ENCODE measurements around the gene ZNF669. TPM values are rescaled to one million over a fixed set of nuclear protein-coding genes. Genes with fewer than 3 reads are reported as not detected.
A peak's percentile ranks its signal among the peaks of the same experiment; 100 is the strongest.

Gene ZNF669
- polyA plus RNA-seq, 1 donor (not counting 4 experiments of a cell fraction or from before 2014, with no cell fraction given) = 4.5 TPM

GRCh38 chr1:247118946-247119446 lies 14.8 kb upstream of the ZNF669 start:
- DNase-seq (ENCODE audit: low read depth, low spot score) (no peak), FAIRE-seq (no peak)
- dilution Hi-C loops (cut with MboI; ENCODE audit: extremely low pct_ligation_motif_present, low sequenced_read_pairs) = no loop called here

GRCh38 chr1:247115545-247115944 lies 11.4 kb upstream of the ZNF669 start:
- Histone ChIP-seq H3K27ac (ENCODE audit: control insufficient read depth, insufficient read depth, low read length) (no peak overlapping the region), H3K9me1 (ENCODE audit: control insufficient read depth, extremely low read depth, insufficient read depth, low read length) (no peaks in the 10 kb centered on the region), H3K4me2 (ENCODE audit: control insufficient read depth, extremely low read depth, insufficient read depth, low read depth, low read length) (no peak overlapping the region), H3K79me2 (ENCODE audit: control insufficient read depth, insufficient read depth, low read length) (no peaks in the 10 kb centered on the region), H4K20me1 (ENCODE audit: control insufficient read depth, extremely low read depth, insufficient read depth, low read length) (no peaks in the 10 kb centered on the region), H3K9me3 (ENCODE audit: control insufficient read depth, low read depth, low read length) (no peaks in the 10 kb centered on the region), H3K27me3 (ENCODE audit: control insufficient read depth, extremely low read depth, insufficient read depth, low read length) (peaks cover 12% of the 10 kb centered on the region), H3K4me1 (ENCODE audit: control insufficient read depth, extremely low read depth, insufficient read depth, low read length) (peaks cover 7% of the 10 kb centered on the region), H3K36me3 (ENCODE audit: control insufficient read depth in 2 of 2, extremely low read depth in 1 of 2, insufficient read depth in 2 of 2, low read length in 2 of 2) (no peaks in the 10 kb centered on the region), H2AFZ (ENCODE audit: control insufficient read depth, low read length) (no peak overlapping the region), H3K4me3 (ENCODE audit: control insufficient read depth in 2 of 3, extremely low read depth in 1 of 3, insufficient read depth in 2 of 3, low read depth in 1 of 3, low read length in 3 of 3) (no peak overlapping the region), H3K9ac (ENCODE audit: control insufficient read depth, extremely low read depth, insufficient read depth, low read length) (no peak overlapping the region)
- FAIRE-seq (no peak), DNase-seq (ENCODE audit: low read depth, low spot score) (no peak)
- no peak for TF ChIP-seq CTCF (optimal IDR thresholded peaks at IDR 0.05 in 1 of 3, IDR thresholded peaks at IDR 0.05 in 1 of 3, conservative IDR thresholded peaks at IDR 0.05 in 1 of 3; ENCODE audit: extremely low read depth in 1 of 3, insufficient read depth in 2 of 3, low read length in 3 of 3)
- no peak for TF ChIP-seq EZH2 (IDR thresholded peaks at IDR 0.05; ENCODE audit: low read length)
- dilution Hi-C loops (cut with MboI; ENCODE audit: extremely low pct_ligation_motif_present, low sequenced_read_pairs) = no loop called here

More at GRCh38 chr1:247118946-247119446, 14.8 kb upstream of the ZNF669 start:
- Histone ChIP-seq H3K9ac (ENCODE audit: control insufficient read depth, extremely low read depth, insufficient read depth, low read length) (no peak overlapping the region), H3K9me1 (ENCODE audit: control insufficient read depth, extremely low read depth, insufficient read depth, low read length) (no peaks in the 10 kb centered on the region), H3K4me3 (ENCODE audit: control insufficient read depth in 2 of 3, extremely low read depth in 1 of 3, insufficient read depth in 2 of 3, low read depth in 1 of 3, low read length in 3 of 3) (no peak overlapping the region), H3K9me3 (ENCODE audit: control insufficient read depth, low read depth, low read length) (no peaks in the 10 kb centered on the region), H3K36me3 (ENCODE audit: control insufficient read depth in 2 of 2, extremely low read depth in 1 of 2, insufficient read depth in 2 of 2, low read length in 2 of 2) (no peaks in the 10 kb centered on the region), H4K20me1 (ENCODE audit: control insufficient read depth, extremely low read depth, insufficient read depth, low read length) (no peaks in the 10 kb centered on the region), H2AFZ (ENCODE audit: control insufficient read depth, low read length) (no peak overlapping the region), H3K79me2 (ENCODE audit: control insufficient read depth, insufficient read depth, low read length) (no peaks in the 10 kb centered on the region), H3K4me2 (ENCODE audit: control insufficient read depth, extremely low read depth, insufficient read depth, low read depth, low read length) (no peak overlapping the region), H3K27ac (ENCODE audit: control insufficient read depth, insufficient read depth, low read length) (no peak overlapping the region), H3K27me3 (ENCODE audit: control insufficient read depth, extremely low read depth, insufficient read depth, low read length) (no peaks in the 10 kb centered on the region), H3K4me1 (ENCODE audit: control insufficient read depth, extremely low read depth, insufficient read depth, low read length) (no peaks in the 10 kb centered on the region)
- TF ChIP-seq EZH2 (IDR thresholded peaks at IDR 0.05; ENCODE audit: low read length) = no peak
- TF ChIP-seq CTCF (optimal IDR thresholded peaks at IDR 0.05 in 1 of 3, IDR thresholded peaks at IDR 0.05 in 1 of 3, conservative IDR thresholded peaks at IDR 0.05 in 1 of 3; ENCODE audit: extremely low read depth in 1 of 3, insufficient read depth in 2 of 3, low read length in 3 of 3) = peak in 1 of 3 experiments; percentile 2
